ENCODE results near the gene OSBPL9. TPM values are rescaled to one million over a fixed set of nuclear protein-coding genes. Genes with fewer than 3 reads are reported as not detected.

The OSBPL9 gene
- polyA plus RNA-seq, 1 donor (not counting 4 experiments of a cell fraction or from before 2014, with no cell fraction given) = 62.7 TPM

GRCh38 chr1:51760872-51761271 lies 144.0 kb downstream of the OSBPL9 start:
- no peak overlapping the region for H2AFZ ChIP-seq (ENCODE audit: control insufficient read depth, low read length)
- H3K27ac ChIP-seq (ENCODE audit: control insufficient read depth, insufficient read depth, low read length) = peak overlapping the region; percentile 47
- H3K4me3 ChIP-seq (ENCODE audit: control insufficient read depth in 2 of 3, extremely low read depth in 1 of 3, insufficient read depth in 2 of 3, low read depth in 1 of 3, low read length in 3 of 3) = no peak overlapping the region
- no peak overlapping the region for H3K4me2 ChIP-seq (ENCODE audit: control insufficient read depth, extremely low read depth, insufficient read depth, low read depth, low read length)
- H3K9me3 ChIP-seq (ENCODE audit: control insufficient read depth, low read depth, low read length) = no peaks in the 10 kb centered on the region
- TF ChIP-seq CTCF (optimal IDR thresholded peaks at IDR 0.05 in 1 of 3, IDR thresholded peaks at IDR 0.05 in 1 of 3, conservative IDR thresholded peaks at IDR 0.05 in 1 of 3; ENCODE audit: extremely low read depth in 1 of 3, insufficient read depth in 2 of 3, low read length in 3 of 3) = no peak
- no peak for TF ChIP-seq EZH2 (IDR thresholded peaks at IDR 0.05; ENCODE audit: low read length)
- dilution Hi-C loops (cut with MboI; ENCODE audit: extremely low pct_ligation_motif_present, low sequenced_read_pairs) = no loop called here
- no peaks in the 10 kb centered on the region for H3K27me3 ChIP-seq (ENCODE audit: control insufficient read depth, extremely low read depth, insufficient read depth, low read length)
- no peak overlapping the region for H3K9ac ChIP-seq (ENCODE audit: control insufficient read depth, extremely low read depth, insufficient read depth, low read length)
- H3K9me1 ChIP-seq (ENCODE audit: control insufficient read depth, extremely low read depth, insufficient read depth, low read length) = no peaks in the 10 kb centered on the region
- peaks cover 30% of the 10 kb centered on the region for H3K4me1 ChIP-seq (ENCODE audit: control insufficient read depth, extremely low read depth, insufficient read depth, low read length)
- no peak for DNase-seq (ENCODE audit: low read depth, low spot score)
- FAIRE-seq = no peak
- H3K36me3 ChIP-seq (ENCODE audit: control insufficient read depth in 2 of 2, extremely low read depth in 1 of 2, insufficient read depth in 2 of 2, low read length in 2 of 2) = no peaks in the 10 kb centered on the region
- H3K79me2 ChIP-seq (ENCODE audit: control insufficient read depth, insufficient read depth, low read length) = no peaks in the 10 kb centered on the region
- H4K20me1 ChIP-seq (ENCODE audit: control insufficient read depth, extremely low read depth, insufficient read depth, low read length) = no peaks in the 10 kb centered on the region

- H3K4me2 ChIP-seq (ENCODE audit: control insufficient read depth, extremely low read depth, insufficient read depth, low read depth, low read length) = no peak overlapping the region
- H3K9me3 ChIP-seq (ENCODE audit: control insufficient read depth, low read depth, low read length) = no peaks in the 10 kb centered on the region
- H3K36me3 ChIP-seq (ENCODE audit: control insufficient read depth in 2 of 2, extremely low read depth in 1 of 2, insufficient read depth in 2 of 2, low read length in 2 of 2) = no peaks in the 10 kb centered on the region
- no peak overlapping the region for H3K9ac ChIP-seq (ENCODE audit: control insufficient read depth, extremely low read depth, insufficient read depth, low read length)
- no peak for TF ChIP-seq EZH2 (IDR thresholded peaks at IDR 0.05; ENCODE audit: low read length)
- no peak for TF ChIP-seq CTCF (optimal IDR thresholded peaks at IDR 0.05 in 1 of 3, IDR thresholded peaks at IDR 0.05 in 1 of 3, conservative IDR thresholded peaks at IDR 0.05 in 1 of 3; ENCODE audit: extremely low read depth in 1 of 3, insufficient read depth in 2 of 3, low read length in 3 of 3)
- no peaks in the 10 kb centered on the region for H3K9me1 ChIP-seq (ENCODE audit: control insufficient read depth, extremely low read depth, insufficient read depth, low read length)
- H3K27me3 ChIP-seq (ENCODE audit: control insufficient read depth, extremely low read depth, insufficient read depth, low read length) = no peaks in the 10 kb centered on the region
- no peaks in the 10 kb centered on the region for H3K79me2 ChIP-seq (ENCODE audit: control insufficient read depth, insufficient read depth, low read length)
- H3K4me3 ChIP-seq (ENCODE audit: control insufficient read depth in 2 of 3, extremely low read depth in 1 of 3, insufficient read depth in 2 of 3, low read depth in 1 of 3, low read length in 3 of 3) = no peak overlapping the region
- peak overlapping the region; percentile 19 for H3K27ac ChIP-seq (ENCODE audit: control insufficient read depth, insufficient read depth, low read length)
- FAIRE-seq (peak; percentile 71), DNase-seq (ENCODE audit: low read depth, low spot score) (no peak)
- dilution Hi-C loops (cut with MboI; ENCODE audit: extremely low pct_ligation_motif_present, low sequenced_read_pairs) = no loop called here
- H4K20me1 ChIP-seq (ENCODE audit: control insufficient read depth, extremely low read depth, insufficient read depth, low read length) = no peaks in the 10 kb centered on the region
- peaks cover 25% of the 10 kb centered on the region for H3K4me1 ChIP-seq (ENCODE audit: control insufficient read depth, extremely low read depth, insufficient read depth, low read length)
- no peak overlapping the region for H2AFZ ChIP-seq (ENCODE audit: control insufficient read depth, low read length)
Measured at GRCh38 chr1:51761351-51761750, 144.5 kb downstream of the OSBPL9 start.

Data from keratinocyte (primary cell).